ENCODE data around the gene WAC. TPM values are rescaled to one million over a fixed set of nuclear protein-coding genes. Genes with fewer than 3 reads are reported as not detected.
A peak's percentile ranks its signal among the peaks of the same experiment; 100 is the strongest.

WAC gene
- total RNA-seq, 1 donor: 86.7 TPM

- DNase-seq (ENCODE audit: low read depth): no peak
- no peak overlapping the region for H3K4me3 ChIP-seq (ENCODE audit: low read depth, low read length)
- no peak for TF ChIP-seq CTCF (IDR thresholded peaks at IDR 0.05; ENCODE audit: insufficient read depth, low read length)
Measured at GRCh38 chr10:28577506-28577905, 44.6 kb downstream of the WAC start.

GRCh38 chr10:28578454-28578853, 45.5 kb downstream of the WAC start:
- H3K4me3 ChIP-seq (ENCODE audit: low read depth, low read length): no peak overlapping the region
- DNase-seq (ENCODE audit: low read depth): no peak
- TF ChIP-seq CTCF (IDR thresholded peaks at IDR 0.05; ENCODE audit: insufficient read depth, low read length): no peak

GRCh38 chr10:28580825-28581224, 47.9 kb downstream of the WAC start:
- H3K4me3 ChIP-seq (ENCODE audit: low read depth, low read length): no peak overlapping the region
- DNase-seq (ENCODE audit: low read depth): no peak
- no peak for TF ChIP-seq CTCF (IDR thresholded peaks at IDR 0.05; ENCODE audit: insufficient read depth, low read length)

- no peak for TF ChIP-seq CTCF (IDR thresholded peaks at IDR 0.05; ENCODE audit: insufficient read depth, low read length)
- no peak overlapping the region for H3K4me3 ChIP-seq (ENCODE audit: low read depth, low read length)
- DNase-seq (ENCODE audit: low read depth): no peak
Measured at GRCh38 chr10:28581916-28582315, 49.0 kb downstream of the WAC start.

- H3K4me3 ChIP-seq (ENCODE audit: low read depth, low read length): no peak overlapping the region
- TF ChIP-seq CTCF (IDR thresholded peaks at IDR 0.05; ENCODE audit: insufficient read depth, low read length): no peak
- no peak for DNase-seq (ENCODE audit: low read depth)
Measured at GRCh38 chr10:28585076-28585475, 52.2 kb downstream of the WAC start.

GRCh38 chr10:28586176-28586575, 53.3 kb downstream of the WAC start:
- DNase-seq (ENCODE audit: low read depth): no peak
- H3K4me3 ChIP-seq (ENCODE audit: low read depth, low read length): no peak overlapping the region
- no peak for TF ChIP-seq CTCF (IDR thresholded peaks at IDR 0.05; ENCODE audit: insufficient read depth, low read length)

GRCh38 chr10:28587270-28587969, 54.5 kb downstream of the WAC start:
- DNase-seq (ENCODE audit: low read depth): peak; percentile 69
- no peak overlapping the region for H3K4me3 ChIP-seq (ENCODE audit: low read depth, low read length)
- TF ChIP-seq CTCF (IDR thresholded peaks at IDR 0.05; ENCODE audit: insufficient read depth, low read length): no peak

Data from fibroblast of the aortic adventitia (primary cell).